HG02763 (cell line): ENCODE results near the gene MACC1.

Experiments
- ATAC-seq: cut with Tn5 transposase; IDR thresholded peaks from one replicate; pipeline ENCODE4 v1.9.1; 2021; ENCODE audit warnings: mild to moderate bottlenecking, moderate library complexity; ENCODE audit not compliant: unreplicated experiment

The MACC1 gene

DNA sequence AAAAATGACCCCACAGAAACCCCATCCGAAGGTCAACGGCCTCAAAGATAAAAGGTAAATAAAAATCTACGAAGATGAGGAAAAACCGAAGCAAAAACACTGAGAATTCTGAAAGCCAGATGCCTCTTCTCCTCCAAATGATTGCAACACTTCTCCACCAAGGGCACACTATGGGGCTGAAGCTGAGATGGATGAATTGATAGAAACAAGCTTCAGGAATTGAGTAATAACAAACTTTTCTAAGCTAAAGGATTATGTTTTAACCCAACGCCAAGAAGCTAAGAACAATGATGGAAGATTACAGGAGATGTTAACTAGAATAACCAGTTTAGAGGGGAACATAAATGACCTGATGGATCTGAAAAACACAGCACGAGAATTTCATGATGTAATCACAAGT, 127.8 kb downstream of the MACC1 start:
- ATAC-seq = no peak

DNA sequence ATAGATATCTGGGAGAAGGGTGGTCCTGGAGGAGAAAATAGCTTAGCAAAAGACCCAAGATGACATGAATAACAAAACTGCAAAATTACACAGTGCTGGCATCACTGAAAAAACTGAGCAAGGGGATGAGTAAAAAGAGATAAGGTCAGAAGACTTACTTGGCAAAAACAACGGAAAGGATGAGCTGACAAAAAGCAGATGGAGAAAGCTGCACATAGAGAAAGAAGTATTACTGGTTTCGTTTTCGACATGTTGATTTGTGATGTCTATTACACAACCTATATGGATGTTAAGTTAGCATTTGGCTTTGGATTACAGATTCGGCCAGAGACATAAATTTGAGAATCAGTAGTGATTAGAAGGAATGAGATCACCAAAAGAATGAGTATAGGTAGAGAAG, 132.1 kb downstream of the MACC1 start:
- ATAC-seq = no peak
